HG02852 (cell line): ENCODE results near the gene SAP30BP.

ENCODE experiments used
- ATAC-seq: cut with Tn5 transposase; IDR thresholded peaks from one replicate; pipeline ENCODE4 v1.9.1; 2021; ENCODE audit warnings: mild to moderate bottlenecking, moderate library complexity; ENCODE audit not compliant: unreplicated experiment

The SAP30BP gene

GRCh38 chr17:75736173-75736835 is 69.2 kb downstream of the SAP30BP start:
- ATAC-seq: no peak

GRCh38 chr17:75737133-75737962 is 70.2 kb downstream of the SAP30BP start:
- no peak for ATAC-seq

GRCh38 chr17:75738218-75738802 is 71.2 kb downstream of the SAP30BP start:
- no peak for ATAC-seq

GRCh38 chr17:75739174-75739573 is 72.0 kb downstream of the SAP30BP start:
- ATAC-seq: no peak

- ATAC-seq: no peak
These were observed 72.7 kb downstream of the SAP30BP start for GRCh38 chr17:75739801-75740200.

GRCh38 chr17:75740215-75740614 is 73.1 kb downstream of the SAP30BP start:
- ATAC-seq: no peak

- ATAC-seq: no peak
These were observed 73.5 kb downstream of the SAP30BP start for GRCh38 chr17:75740631-75741077.

- no peak for ATAC-seq
These were observed 75.2 kb downstream of the SAP30BP start for GRCh38 chr17:75742337-75742736.

GRCh38 chr17:75743625-75744206 is 76.6 kb downstream of the SAP30BP start:
- ATAC-seq: no peak

GRCh38 chr17:75748706-75749105 is 81.6 kb downstream of the SAP30BP start:
- ATAC-seq: no peak

- ATAC-seq: no peak
These were observed 82.6 kb downstream of the SAP30BP start for GRCh38 chr17:75749545-75750389.

- ATAC-seq: no peak
These were observed 83.7 kb downstream of the SAP30BP start for GRCh38 chr17:75750661-75751423.

GRCh38 chr17:75751676-75752404 is 84.7 kb downstream of the SAP30BP start:
- no peak for ATAC-seq

- ATAC-seq: no peak
These were observed 85.2 kb downstream of the SAP30BP start for GRCh38 chr17:75752405-75752709.

- no peak for ATAC-seq
These were observed 85.8 kb downstream of the SAP30BP start for GRCh38 chr17:75752802-75753513.

GRCh38 chr17:75753514-75754377 is 86.6 kb downstream of the SAP30BP start:
- ATAC-seq: peak; percentile 60

GRCh38 chr17:75754378-75755204 is 87.5 kb downstream of the SAP30BP start:
- no peak for ATAC-seq
